IPS DF 4.7 (cell line): Measurements from ENCODE around the gene RBM20.
"Not testable (repeated sequence)": the region's sequence is repeated elsewhere in the genome, so short reads cannot be mapped to it uniquely, and the experiment has no call there.

Experiments used
- DNase-seq: peaks from one replicate; pipeline ENCODE4 v3.0.0-alpha.2; 2013; ENCODE audit warnings: low spot score; ENCODE audit errors: extremely low read depth

RBM20 gene

DNA sequence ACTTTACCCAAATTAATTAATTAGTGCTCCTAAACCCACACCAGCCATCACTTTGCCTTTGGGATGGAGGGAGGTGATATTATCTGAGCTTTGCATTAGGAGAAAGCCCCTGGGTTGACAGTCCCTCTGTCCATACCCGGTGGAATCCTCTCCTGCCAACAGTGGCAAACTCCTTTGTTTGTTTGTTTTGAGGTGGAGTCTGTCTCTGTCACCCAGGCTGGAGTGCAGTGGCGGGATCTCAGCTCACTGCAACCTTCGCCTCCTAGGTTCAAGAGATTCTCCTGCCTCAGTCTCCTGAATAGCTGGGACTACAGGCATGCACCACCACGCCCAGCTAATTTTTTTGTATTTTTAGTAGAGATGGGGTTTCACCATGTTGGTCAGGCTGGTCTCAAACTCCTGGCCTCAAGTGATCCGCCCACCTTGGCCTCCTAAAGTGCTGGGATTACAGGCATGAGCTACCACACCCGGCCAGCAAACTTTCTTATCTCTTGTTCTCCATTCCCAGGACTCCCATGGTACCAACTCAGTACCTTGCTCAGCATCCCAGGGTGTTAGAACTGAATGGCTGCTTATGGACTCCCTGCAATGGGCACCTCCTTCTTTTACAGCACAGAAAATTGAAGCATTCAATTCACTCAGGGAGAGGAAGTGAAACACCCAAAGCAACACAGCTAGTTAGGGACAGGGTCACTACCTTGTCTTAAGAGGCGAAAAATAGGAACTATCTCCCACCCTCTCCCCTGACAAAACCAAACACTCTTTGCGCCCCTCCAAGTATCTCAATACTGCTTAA is 223.1 kb downstream of the RBM20 start:
- DNase-seq = not testable (repeated sequence)

DNA sequence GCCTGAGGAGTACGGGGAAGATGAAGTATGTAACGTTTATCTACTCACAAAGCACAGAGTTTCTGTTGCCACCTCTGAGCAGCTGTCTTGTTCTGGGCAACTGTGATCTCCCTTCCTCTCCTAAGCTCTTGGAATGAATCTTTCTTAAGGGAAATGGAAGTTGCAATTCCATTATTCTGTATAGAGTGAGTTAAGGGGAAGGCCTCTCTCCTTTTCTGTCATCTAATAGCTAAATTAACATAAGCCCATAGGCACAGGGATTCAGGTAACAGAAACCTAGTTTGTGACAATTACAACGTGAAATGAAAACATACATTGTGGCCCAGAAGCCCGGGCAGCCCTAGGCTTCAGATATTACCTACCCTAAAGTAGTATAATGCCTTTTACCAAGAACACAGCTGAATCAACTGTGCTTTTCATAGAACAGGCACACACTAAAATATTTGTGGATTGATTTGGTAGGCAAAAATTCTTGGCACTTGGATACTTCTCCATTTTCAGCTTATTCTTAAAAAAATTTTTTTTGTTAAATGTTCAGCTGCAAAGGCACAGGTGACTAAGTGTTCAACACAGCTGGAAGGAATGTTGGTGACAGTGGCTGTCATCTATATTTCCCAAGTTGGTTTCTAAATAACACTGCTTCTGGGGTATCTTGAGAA is 223.8 kb downstream of the RBM20 start:
- DNase-seq = no peak

DNA sequence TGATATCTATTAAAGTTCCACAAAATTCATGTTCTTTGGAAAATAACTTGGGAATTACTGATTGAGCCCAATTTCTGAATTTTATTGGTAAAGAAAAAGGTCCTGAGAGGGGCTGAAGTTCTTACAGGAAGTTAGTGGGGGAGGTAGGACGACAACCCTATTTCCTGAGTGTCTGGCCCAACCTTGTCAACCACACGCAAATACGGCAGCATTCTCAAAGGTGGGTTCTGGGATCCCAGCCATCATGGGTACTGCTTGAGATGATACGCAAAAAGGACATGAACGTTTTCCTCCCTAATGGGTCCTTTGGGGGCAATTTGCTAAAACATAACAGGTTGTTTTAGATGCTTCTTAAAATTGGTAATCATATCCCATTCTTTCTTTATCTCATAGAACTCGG is 224.8 kb downstream of the RBM20 start:
- no peak for DNase-seq

DNA sequence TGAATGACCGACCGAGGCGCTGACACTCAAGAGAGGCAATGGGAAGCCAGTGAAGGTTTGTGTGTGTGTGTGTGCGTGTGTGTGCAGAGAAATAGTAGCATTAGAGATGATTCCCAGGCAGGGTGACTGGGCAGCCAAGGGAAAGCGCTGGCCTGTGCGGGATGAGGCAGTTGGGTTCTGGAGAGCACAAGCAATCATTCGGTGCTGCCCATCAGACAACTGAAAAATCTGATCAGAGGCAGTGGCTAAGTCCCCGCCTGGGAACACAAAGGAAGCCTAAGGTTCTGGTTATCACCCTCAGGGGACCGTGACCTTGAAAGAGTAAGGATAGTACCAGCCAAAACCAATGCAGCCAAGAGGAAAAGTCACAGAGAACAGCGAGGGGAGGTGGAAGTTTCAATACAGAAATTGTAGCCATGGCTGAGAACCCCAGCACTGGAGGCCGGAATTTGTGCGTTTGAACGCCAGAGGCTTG is 226.7 kb downstream of the RBM20 start:
- DNase-seq = no peak

DNA sequence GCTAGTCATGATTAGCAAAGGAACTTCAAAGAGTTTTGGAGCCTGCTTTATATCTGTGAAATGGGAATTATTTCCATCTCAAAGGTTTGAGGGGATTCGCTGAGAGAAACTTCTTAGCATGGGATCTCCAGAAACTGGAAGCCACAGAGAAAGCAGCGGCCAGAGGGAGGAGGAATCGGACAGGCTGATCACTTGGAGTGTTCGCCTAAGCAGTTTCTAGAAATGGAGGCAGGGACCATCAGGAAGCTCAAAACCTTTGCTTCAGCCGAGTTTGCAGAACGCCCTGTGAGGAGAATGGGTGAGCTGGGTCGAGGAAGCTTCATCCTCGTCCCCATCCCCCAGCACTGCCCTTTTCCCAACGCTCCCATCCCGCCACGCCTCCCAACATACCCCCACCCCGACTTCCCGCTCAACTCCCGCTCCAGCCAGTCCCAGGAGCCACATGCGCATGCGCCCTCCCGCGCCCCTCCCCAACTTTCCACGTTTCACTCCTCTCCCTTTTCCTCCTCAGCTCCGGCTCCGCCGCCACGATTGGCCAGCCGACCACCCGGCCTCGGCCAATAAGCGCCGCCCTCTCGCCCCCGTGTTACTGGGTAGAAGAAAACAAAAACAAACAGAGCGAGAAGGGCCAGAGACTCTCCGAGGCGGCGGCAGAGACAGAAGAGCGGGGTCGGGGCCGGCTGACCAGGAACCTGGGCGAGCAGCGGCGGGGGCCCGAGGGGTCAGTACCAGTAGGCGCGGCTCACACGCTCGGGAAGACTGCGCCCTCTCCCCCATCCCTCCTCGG is 227.4 kb downstream of the RBM20 start, which contains the start of gene PDCD4:
Gene PDCD4 (plus strand): TSS at position 631 of the 787 bp plus-strand sequence. CDS start 4,100 bp downstream, outside the sequence.
- DNase-seq = peak; percentile 89

DNA sequence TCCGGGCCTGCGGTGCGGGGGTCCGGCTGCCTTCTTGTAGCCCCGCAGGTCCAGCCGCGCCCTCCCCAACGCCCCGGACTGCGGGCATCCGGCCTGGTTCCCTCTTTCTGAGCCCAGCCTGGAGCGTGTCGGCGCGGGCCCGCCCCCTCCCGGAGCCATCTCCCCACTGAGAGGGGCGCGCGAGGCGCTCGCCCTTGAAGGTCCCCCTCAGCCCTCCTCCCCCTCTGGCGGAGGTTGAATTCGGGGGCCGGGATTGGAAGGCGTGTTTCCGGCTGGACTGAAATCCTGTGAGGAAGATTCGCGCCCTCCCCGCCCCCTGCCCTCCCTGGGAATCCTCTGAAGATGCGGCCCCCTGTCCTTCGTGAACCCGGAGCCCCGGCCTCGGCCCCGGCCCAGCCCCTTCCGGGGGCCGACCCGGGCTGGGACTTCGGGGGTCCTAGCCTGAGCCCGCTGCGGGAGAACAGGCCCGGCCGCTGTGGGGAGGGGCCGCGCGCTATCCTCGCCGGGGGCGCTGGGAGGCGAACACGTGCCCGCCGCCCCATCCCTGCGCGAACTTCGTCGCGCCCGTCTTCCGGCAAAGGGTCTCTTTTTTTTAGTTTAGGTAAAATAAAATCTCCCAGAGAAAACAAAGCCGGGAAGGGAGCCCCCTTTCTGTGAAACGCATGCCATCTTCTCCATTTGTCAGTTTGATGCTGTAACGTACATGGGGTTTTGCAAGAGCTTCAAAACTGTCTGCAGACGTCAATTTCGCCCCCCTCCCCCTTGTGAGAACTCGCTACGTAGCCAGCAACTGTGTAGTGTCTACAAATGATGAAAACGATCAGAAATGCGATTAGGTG is 228.2 kb downstream of the RBM20 start:
- DNase-seq = no peak

DNA sequence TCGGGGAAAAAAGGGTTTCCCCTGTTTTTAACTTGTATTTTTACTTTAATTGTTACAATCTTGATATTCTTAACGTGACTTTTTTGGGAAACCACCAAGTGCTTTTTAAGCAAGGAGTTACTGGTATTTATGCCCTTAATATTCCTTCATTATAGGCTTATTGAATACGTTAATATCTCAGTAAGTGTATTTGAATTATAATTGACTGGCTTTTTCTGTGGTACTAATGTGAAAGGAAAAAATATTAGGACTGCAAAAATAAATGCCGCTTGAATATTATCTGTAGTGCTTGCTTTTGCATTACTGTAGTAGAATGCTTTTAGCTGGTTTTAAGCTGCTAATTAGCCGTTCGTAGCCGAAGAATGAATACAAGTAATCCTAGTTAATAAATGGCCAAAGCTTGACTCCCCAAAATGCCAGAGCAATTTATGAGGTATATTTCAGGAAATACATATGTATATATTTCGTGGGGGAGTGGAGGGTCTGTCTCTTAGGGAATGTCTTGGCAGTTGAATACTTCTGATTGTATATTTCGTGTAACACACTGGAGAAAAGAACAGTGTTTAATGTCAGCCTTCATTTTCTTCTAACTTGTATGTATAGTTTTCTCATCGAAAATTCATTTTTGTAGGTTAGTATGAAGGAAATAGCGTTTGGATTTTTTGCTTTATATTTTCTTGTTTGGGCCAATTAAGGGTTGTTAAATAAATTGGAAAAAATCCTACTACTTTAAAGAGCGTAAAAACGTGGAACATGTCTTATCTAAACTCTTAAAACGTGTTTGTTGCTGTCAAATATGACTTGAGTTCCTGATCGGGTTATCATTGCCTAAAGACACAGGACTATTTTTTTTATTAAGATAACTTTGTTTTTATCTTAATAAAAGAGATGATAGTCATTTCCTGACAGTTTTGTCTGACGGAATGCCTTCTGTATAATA is 229.1 kb downstream of the RBM20 start:
- DNase-seq = no peak

DNA sequence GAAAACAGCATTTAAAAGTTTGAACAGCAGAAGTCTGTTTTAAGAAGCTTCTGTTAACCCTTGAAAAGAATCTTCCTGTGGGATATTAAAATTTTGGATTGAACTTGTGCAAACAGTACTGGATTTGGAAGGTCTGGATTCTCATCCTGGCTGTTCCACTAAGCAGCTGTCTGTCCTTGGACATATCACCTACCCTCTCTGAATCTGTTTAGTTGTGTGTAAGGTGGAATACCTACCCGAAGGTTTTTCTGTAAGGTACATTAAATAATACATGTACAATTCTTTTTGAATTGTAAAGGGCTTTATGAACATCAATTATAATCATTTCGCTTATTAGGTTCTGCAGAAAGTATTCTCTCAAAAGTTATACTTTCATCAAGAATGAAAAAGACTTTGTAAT is 229.8 kb downstream of the RBM20 start:
- no peak for DNase-seq

DNA sequence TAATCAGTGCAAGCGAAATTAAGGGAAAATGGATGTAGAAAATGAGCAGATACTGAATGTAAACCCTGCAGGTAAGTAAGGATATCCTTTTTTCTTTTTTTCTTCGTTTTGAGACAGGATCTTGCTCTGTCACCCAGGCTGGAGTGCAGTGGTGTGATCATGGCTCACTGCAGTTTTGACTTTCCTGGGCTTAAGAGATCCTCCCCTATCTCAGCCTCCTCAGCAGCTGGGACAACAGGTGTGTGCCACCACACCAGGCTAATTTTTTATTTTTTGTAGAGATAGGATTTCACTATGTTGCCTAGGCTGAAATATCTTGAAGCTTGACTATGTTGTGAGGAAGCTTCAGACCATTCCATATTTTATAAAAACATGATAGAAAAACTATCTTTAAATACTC is 231.9 kb downstream of the RBM20 start:
- DNase-seq = no peak

DNA sequence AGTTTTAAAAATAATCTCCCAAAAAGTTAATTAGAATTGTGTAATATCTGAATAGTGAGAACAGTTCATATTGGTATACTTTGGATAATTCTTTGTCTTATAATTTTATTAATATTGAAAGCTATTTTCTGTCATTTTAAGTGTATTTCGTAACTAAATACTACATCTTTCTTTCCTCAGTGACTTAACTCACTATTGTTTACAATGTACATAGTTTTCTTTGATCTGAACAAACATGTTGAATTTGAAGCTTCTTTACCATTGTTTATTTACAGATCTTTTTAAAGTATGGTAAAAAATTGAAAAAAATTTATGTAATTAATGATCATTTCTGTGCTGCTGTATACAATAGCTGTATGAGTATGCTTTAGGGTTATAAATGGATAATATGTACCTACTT is 232.7 kb downstream of the RBM20 start:
- DNase-seq = no peak

DNA sequence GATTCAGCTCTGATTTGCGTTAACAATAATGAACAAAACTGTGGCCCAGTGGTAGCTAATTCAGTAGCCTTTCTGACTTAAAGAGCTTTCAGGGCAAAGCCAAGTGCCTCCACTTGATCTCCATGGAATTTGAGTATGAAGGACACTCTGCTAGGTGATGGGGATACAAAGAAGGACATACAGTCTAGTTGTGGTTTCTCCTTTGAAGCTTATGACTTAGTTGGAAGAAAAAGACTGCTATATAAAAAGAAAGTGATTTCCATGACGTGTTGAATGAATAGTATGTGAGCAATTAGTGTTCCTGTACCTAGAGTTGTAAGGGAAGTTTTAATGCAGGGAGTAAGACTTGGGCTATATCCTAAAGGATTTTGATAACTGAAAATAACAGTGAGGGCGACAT is 235.9 kb downstream of the RBM20 start:
- no peak for DNase-seq

DNA sequence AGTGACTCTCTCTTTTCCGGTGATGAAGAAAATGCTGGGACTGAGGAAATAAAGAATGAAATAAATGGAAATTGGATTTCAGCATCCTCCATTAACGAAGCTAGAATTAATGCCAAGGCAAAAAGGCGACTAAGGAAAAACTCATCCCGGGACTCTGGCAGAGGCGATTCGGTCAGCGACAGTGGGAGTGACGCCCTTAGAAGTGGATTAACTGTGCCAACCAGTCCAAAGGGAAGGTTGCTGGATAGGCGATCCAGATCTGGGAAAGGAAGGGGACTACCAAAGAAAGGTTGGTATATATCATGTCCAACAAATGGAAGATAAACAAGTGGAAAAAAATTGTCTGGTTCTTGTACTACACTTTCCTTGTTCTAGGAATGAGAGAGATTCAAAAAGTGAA is 237.1 kb downstream of the RBM20 start:
- DNase-seq = no peak

DNA sequence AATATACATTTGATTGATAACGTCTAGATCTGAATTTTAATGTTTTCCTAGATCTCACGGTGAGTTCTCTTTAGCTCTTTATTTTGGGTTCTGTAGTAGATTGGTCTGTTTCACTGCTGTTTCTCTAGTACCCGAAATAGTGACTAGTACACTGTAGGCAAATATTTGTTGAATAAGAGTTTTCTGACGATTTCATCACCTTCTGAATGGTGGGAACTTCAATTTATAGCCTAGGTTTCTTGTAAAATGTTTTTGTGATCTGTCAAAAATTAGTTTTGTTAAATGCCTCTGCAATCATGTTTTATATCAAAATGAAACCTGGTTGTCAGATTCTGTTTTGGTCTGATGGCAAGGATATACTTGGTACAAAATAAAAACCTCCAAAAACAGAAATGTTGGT is 237.8 kb downstream of the RBM20 start:
- no peak for DNase-seq

DNA sequence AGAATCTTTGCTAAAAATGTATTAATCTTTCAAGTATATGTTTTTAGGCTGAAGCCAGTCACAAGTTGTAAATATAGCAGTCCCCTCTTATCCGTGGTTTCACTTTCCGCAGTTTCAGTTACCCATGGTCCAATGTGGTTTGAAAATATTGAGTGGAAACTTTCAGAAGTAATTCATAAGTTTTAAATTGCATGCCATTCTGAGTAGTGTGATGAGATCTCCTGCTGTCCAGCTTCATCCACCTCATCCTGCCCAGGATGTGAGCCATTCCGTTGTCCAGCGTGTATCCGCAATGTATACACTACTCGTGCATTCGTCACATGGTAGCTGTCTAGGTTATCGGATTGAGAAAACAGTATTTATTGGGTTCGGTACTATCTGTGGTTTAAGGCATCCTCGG is 239.8 kb downstream of the RBM20 start:
- DNase-seq = no peak

DNA sequence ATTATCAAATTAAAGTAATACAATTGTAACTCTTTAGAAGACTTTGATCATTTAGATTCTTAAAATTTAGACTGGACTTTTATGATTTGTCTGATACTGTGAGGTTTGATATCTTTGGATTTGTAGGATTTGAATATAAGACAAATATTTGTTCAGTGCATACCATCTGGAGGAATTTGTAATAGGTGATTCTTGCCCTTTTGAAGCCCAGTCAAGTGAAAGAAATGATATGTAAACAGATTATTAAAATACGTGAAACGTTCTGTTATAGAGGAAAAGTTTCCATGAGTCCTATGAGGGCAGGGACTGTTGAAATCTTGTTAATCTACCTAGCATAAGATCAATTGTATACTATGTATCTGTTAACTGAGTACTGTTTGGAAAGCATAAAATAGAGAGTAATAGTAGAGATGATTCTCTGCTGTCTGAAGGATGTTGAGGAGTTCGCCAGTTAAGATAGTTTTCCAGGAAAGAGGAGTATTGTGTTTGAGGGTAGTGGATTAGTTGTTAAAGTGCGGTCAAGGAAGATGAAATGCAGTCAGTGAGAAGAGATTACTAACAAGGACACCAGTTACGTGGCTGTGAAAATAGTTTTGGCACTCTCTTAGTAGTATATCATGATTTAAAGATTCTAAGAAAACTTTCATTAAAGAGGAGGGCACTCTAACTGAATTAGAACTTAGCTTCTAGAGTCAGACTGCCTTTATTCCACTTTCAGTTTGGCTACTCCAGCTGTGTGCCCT is 242.0 kb downstream of the RBM20 start:
- DNase-seq = no peak

DNA sequence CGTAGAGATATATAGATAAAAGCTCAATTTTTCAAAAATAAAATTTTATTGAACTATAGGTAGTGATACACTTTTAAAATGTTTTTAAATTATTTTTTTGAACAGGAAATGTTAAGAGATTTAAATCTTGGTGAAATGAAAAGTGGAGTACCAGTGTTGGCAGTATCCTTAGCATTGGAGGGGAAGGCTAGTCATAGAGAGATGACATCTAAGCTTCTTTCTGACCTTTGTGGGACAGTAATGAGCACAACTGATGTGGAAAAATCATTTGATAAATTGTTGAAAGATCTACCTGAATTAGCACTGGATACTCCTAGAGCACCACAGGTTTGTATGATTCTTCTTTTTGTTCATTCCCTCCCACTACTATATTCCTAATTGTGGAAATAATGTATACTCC is 243.4 kb downstream of the RBM20 start:
- no peak for DNase-seq
